Activated effector memory CD4-positive, alpha-beta T cell treated with anti-CD3 and anti-CD28 coated beads, Interleukin-2, amount 50 U/mL, for 16 hours (primary cell): Measurements from ENCODE around the gene RMC1.
"Not testable (repeated sequence)": the region's sequence is repeated elsewhere in the genome, so short reads cannot be mapped to it uniquely, and the experiment has no call there.

Source experiments
- DNase-seq: peaks from one replicate; pipeline ENCODE4 v3.0.0-alpha.2; 2020

RMC1 gene

GRCh38 chr18:23567671-23568070 lies 64.4 kb downstream of the RMC1 start:
- DNase-seq, result no peak

GRCh38 chr18:23568281-23569138 lies 65.2 kb downstream of the RMC1 start:
- DNase-seq, result no peak

GRCh38 chr18:23569299-23570063 lies 66.2 kb downstream of the RMC1 start:
- no peak for DNase-seq

GRCh38 chr18:23570912-23571504 lies 67.7 kb downstream of the RMC1 start:
- no peak for DNase-seq

GRCh38 chr18:23572012-23572411 lies 68.7 kb downstream of the RMC1 start:
- DNase-seq, result no peak

GRCh38 chr18:23572570-23572969 lies 69.3 kb downstream of the RMC1 start:
- no peak for DNase-seq

GRCh38 chr18:23573020-23573419 lies 69.7 kb downstream of the RMC1 start:
- DNase-seq, result no peak

GRCh38 chr18:23573626-23574431 lies 70.5 kb downstream of the RMC1 start:
- peak; percentile 80 for DNase-seq

GRCh38 chr18:23574611-23575308 lies 71.4 kb downstream of the RMC1 start:
- DNase-seq, result no peak

GRCh38 chr18:23575309-23575651 lies 72.0 kb downstream of the RMC1 start:
- DNase-seq, result no peak

GRCh38 chr18:23577521-23577920 lies 74.2 kb downstream of the RMC1 start:
- DNase-seq, result not testable (repeated sequence)

- DNase-seq, result no peak
These were observed 74.9 kb downstream of the RMC1 start for GRCh38 chr18:23578067-23578701.

- no peak for DNase-seq
These were observed 75.8 kb downstream of the RMC1 start for GRCh38 chr18:23578891-23579653.

GRCh38 chr18:23580677-23581367 lies 77.5 kb downstream of the RMC1 start:
- no peak for DNase-seq
